HEK293 (cell line): ENCODE results near the gene CFAP119.

ENCODE experiments used
- ATF2 ChIP-seq: fragments of 450-650 bp; formaldehyde crosslinking; IDR thresholded peaks from 2 replicates; pipeline ENCODE4 v1.5.1; 2016; ENCODE audit warnings: missing biosample characterization, missing genetic modification characterization, low read depth
- GLIS2 ChIP-seq: fragments of 450-650 bp; formaldehyde crosslinking; IDR thresholded peaks from 2 replicates; pipeline ENCODE4 v1.5.1; 2016; ENCODE audit warnings: missing biosample characterization, missing genetic modification characterization
- KLF17 ChIP-seq: fragments of 450-650 bp; formaldehyde crosslinking; IDR thresholded peaks from 2 replicates; pipeline ENCODE4 v1.5.1; 2016; ENCODE audit warnings: missing biosample characterization, missing genetic modification characterization
- MEIS1 ChIP-seq: sonication (generic); formaldehyde crosslinking; IDR thresholded peaks from 2 replicates; pipeline ENCODE4 v1.8.1; 2022; ENCODE audit warnings: missing genetic modification reagents, mild to moderate bottlenecking, borderline replicate concordance
- PRDM10 ChIP-seq: fragments of 450-650 bp; formaldehyde crosslinking; IDR thresholded peaks from 2 replicates; pipeline ENCODE4 v1.5.1; 2016; ENCODE audit warnings: missing biosample characterization, missing genetic modification characterization
- SCRT2 ChIP-seq: fragments of 450-650 bp; formaldehyde crosslinking; IDR thresholded peaks from 2 replicates; pipeline ENCODE4 v1.5.1; 2016; ENCODE audit warnings: missing biosample characterization, missing genetic modification characterization
- TSHZ1 ChIP-seq: fragments of 450-650 bp; formaldehyde crosslinking; IDR thresholded peaks from 2 replicates; pipeline ENCODE4 v1.5.1; 2016; ENCODE audit warnings: missing biosample characterization, missing genetic modification characterization, borderline replicate concordance
- ZIC2 ChIP-seq: fragments of 450-650 bp; formaldehyde crosslinking; IDR thresholded peaks from 2 replicates; pipeline ENCODE4 v1.5.1; 2016; ENCODE audit warnings: missing biosample characterization, missing genetic modification characterization
- ZNF18 ChIP-seq: fragments of 450-650 bp; formaldehyde crosslinking; IDR thresholded peaks from 2 replicates; pipeline ENCODE4 v1.5.1; 2016; ENCODE audit warnings: missing biosample characterization, missing genetic modification characterization
- ZNF202 ChIP-seq: fragments of 450-650 bp; formaldehyde crosslinking; IDR thresholded peaks from 2 replicates; pipeline ENCODE4 v1.5.1; 2016; ENCODE audit warnings: missing biosample characterization, missing genetic modification characterization, borderline replicate concordance
- ZNF26 ChIP-seq: fragments of 450-650 bp; formaldehyde crosslinking; IDR thresholded peaks from 2 replicates; pipeline ENCODE4 v1.5.1; 2016; ENCODE audit warnings: missing biosample characterization, missing genetic modification characterization
- ZSCAN4 ChIP-seq: fragments of 450-650 bp; formaldehyde crosslinking; IDR thresholded peaks from 2 replicates; pipeline ENCODE4 v1.5.1; 2017; ENCODE audit warnings: missing biosample characterization, missing genetic modification characterization

The CFAP119 gene

GRCh38 chr16:30740364-30741251 lies 21.3 kb downstream of the CFAP119 start (continued):
- no peak for TF ChIP-seq TSHZ1 (tag by site-specific recombination)
- peak; percentile 89 for TF ChIP-seq PRDM10
- TF ChIP-seq ZSCAN4 (tag by site-specific recombination): no peak
- 0 out of 2 replicates have a peak, but pooled peaks have one; percentile 15 for TF ChIP-seq KLF17
- no peak for TF ChIP-seq MEIS1
- TF ChIP-seq SCRT2 (tag by site-specific recombination): peak; percentile 84
- no peak for TF ChIP-seq ZNF18 (tag by site-specific recombination)
- TF ChIP-seq ZNF26 (tag by site-specific recombination): no peak
- peak; percentile 50; the same call in 1 of the 2 replicates for TF ChIP-seq GLIS2 (tag by site-specific recombination)
- TF ChIP-seq ATF2 (tag by site-specific recombination): peak; percentile 53
- TF ChIP-seq ZIC2 (tag by site-specific recombination): no peak
- no peak for TF ChIP-seq ZNF202 (tag by site-specific recombination)
